Embryonic facial prominence (tissue), 1 donor: ENCODE measurements around the gene HRG.
"Not testable (repeated sequence)": the region's sequence is repeated elsewhere in the genome, so short reads cannot be mapped to it uniquely, and the experiment has no call there.

Source experiments
- DNase-seq: peaks from one replicate; pipeline ENCODE4 v3.0.0-alpha.2; 2016; ENCODE audit errors: extremely low spot score

HRG gene, protein sequence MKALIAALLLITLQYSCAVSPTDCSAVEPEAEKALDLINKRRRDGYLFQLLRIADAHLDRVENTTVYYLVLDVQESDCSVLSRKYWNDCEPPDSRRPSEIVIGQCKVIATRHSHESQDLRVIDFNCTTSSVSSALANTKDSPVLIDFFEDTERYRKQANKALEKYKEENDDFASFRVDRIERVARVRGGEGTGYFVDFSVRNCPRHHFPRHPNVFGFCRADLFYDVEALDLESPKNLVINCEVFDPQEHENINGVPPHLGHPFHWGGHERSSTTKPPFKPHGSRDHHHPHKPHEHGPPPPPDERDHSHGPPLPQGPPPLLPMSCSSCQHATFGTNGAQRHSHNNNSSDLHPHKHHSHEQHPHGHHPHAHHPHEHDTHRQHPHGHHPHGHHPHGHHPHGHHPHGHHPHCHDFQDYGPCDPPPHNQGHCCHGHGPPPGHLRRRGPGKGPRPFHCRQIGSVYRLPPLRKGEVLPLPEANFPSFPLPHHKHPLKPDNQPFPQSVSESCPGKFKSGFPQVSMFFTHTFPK

DNA sequence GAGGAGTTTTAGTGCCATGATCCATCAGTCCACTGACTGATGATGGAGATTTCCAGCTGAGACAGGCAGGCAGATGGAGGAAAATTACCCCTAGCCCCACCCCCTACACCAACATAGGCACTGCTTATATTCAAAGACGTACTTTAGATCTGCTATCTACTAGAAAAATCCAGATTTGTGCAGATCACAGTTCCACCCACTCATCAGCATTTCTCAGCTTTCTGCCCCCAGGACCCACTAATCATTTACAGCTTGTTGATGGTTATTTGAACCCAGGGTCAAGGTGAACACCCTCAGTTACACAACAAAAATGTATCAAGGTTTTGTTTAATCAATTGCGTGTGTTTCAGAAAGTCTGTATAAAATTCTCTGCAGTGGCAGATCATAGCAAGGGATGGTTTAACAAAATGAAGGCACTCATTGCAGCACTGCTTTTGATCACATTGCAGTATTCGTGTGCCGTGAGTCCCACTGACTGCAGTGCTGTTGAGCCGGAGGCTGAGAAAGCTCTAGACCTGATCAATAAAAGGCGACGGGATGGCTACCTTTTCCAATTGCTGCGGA lies at the start of gene HRG:
Gene HRG (plus strand): TSS at position 390 of the 564 bp plus-strand sequence. CDS start 18 bp downstream, at position 408.
- no peak for DNase-seq

DNA sequence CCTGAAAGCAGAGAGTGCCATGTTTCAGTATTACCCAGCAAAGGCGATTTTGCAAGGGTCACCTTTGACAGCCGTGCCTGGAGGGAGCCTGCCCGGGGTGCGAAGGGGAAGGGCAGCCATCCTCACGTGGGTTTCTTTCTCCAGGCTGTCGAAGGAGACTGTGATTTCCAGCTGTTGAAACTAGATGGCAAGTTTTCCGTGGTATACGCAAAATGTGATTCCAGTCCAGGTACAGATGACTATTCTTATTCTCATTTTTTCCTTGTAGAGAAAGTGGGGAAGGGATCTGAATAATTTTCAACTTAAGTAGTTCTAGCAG lies 49.6 kb upstream of the HRG start:
- DNase-seq = no peak

DNA sequence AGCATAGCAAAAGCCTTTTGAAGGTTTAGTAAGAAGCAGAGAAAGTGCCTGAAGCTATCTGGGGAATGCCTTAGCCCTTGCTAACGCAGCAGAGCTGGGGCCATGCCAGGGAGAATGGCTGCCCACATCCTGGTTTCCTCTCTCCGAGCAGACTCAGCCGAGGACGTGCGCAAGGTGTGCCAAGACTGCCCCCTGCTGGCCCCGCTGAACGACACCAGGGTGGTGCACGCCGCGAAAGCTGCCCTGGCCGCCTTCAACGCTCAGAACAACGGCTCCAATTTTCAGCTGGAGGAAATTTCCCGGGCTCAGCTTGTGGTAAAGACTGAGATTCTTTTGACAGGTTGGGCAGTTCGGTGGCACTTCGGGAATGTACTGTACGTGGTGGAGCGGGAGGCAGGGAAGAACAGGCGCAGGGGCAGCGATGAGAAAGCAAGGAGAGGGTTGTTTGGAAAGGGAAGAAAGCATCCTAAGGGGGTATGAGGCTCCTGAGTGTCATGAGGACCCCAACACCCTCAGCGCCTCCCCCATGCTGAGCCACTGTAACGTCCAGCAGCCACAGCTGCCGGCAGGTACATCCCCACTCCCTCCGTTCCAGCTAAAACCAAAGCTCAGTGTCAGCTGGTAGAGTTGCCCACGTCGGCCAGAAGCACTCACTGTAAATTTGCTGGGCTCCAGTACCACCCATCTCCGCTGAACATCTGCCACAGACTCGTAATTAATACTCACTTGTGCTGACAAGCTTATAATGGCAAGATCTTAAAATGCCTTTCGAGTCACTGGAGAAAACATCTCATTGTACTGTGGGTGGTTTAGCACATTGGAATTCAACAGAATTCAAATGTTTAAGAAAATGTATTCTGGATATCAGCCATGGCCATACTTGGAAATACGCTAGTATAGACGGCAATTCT lies 48.5 kb upstream of the HRG start:
- DNase-seq = peak; percentile 62

DNA sequence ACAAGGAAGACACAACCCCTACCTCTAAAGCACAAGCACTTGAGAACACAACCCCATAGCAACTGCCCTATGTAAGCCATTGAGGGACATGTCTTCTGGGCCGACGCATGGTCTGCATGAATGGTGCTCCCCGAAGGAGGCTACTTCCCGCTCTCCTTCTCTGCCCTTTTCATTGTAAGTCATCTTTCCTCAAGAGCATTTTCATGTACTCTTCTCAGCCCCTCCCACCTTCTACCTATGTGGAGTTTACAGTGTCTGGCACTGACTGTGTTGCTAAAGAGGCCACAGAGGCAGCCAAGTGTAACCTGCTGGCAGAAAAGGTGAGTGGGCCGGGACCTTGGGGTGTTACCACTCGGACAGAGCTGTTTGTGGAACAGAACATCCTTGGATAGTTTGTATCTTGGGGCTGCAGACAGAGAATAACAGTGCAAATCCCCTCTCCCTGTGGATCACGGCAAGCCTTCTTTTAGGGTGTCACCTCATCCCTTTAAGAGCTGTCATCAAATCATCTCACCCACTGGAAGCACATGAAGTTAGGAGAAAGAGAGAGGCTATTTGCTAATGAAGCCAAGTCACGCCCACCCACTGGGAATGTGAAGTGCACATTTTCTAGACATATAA lies 47.4 kb upstream of the HRG start:
- no peak for DNase-seq

DNA sequence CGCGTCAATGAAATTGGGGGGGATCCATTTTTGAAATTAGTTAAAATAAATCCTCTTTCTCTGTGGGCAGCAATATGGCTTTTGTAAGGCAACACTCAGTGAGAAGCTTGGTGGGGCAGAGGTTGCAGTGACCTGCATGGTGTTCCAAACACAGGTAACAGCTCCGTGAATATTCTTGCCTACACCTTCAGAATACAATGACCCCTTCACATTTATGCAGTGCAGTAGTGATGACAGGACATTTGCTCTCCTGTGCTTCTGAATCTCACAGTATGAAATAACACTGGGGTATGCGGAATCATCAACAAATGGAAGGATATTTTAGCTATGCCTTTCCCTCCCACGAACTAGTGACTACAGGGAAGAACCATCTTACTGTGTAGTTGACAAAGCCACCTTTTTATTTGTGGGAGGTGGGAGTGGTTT lies 46.0 kb upstream of the HRG start:
- no peak for DNase-seq

DNA sequence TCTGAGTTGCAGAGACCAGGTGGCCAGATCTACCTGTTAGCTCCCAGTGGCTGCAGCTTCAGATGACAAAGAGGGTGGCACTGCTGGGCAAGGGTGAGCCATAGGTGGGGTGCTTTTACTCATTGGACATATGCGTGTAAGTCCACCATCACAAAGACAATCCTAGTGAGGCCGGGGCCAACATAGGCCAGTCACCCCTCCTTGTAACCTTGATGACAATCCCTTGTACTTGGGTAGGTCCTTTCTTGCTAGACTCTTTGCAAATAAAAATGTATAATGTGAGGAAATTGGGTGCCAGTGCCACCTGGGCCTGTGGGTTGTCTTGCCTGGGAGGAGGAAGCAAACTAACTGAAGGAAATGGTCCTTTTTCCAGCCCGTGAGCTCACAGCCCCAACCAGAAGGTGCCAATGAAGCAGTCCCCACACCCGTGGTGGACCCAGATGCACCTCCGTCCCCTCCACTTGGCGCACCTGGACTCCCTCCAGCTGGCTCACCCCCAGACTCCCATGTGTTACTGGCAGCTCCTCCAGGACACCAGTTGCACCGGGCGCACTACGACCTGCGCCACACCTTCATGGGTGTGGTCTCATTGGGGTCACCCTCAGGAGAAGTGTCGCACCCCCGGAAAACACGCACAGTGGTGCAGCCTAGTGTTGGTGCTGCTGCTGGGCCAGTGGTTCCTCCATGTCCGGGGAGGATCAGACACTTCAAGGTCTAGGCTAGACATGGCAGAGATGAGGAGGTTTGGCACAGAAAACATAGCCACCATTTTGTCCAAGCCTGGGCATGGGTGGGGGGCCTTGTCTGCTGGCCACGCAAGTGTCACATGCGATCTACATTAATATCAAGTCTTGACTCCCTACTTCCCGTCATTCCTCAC lies 45.4 kb upstream of the HRG start:
- no peak for DNase-seq

DNA sequence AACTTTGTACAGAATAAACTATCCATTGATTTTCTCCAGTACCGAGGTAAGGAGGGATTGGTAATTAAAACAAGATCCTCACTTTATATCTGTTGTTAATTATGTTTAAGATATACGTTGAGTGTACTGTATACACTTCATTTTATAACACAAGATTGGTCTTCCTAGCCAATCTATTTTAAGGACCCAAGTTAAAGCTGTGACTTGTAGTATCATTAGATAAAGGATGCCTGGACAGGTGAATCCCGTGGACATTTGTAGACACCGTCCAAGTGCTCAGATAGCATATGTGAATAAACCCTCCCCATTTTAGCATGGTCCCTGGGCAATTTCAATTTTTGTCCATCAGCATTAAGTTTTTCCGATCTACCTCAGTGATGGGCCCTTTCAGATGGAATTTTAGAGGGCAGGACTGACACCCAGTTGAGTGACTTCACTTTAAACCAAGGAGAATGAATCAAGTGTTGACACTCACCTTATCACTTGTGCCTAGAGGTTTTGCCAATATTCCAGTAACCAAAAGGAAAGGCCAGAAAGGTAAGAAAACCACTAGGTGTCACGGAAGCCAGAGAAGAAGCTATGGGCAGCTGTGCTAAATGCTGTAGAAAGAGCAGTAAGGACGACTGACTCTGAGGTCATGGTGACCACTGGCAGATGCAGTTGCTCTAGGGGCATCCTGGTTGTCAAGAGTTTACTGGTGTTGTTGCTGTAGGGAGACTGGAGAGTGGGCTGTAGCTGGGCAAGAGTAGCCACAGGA lies 43.7 kb upstream of the HRG start:
- no peak for DNase-seq

DNA sequence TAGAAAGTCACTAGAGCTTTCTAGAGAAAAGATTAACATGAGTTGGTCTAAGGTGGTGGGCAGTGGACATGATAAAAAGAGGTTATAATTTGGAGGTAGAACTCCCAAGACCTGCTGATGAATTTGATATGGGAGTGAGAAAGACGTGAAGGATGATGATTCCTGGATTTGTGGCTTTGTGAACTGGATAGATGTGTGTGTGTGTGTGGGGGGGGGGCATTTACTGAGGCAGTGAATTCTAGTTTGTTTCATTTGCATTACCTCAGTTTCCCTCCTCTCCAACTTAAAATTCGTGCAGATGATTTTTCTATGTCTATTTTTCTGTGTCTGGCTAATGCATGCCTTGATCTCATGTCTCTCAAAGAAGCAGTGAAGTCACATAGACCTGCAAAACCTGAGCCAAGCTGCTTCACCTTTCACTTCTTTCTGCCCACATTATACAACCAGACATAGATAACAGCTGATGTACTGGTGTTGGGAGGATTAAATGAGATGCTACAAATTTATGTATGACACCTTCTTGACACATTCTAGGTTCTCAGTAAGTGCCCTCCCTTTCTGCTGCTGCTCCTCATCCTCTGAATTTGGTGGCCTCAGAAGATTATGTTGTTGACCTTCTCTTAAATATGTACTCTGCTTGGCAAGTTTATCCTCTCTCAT lies 43.0 kb upstream of the HRG start:
- no peak for DNase-seq

DNA sequence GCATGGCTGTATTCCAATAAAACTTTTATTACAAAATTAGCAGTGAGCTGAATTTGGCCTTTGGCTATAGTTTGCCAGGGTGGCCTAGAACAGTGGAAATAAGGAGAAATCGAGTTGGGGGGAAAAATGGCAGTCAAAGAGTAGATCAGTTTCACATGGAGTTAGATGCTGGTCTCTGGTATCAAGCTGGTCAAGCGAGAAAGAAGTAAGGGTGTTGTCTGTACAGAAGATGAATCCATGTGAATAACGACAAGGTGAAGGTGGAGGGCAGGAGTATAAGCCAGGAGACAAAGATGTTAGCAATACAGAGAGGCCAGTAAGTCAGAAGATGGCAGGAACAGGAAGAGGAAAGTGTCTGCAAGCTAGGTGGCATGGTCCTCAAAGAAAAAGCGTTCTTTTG lies 41.2 kb upstream of the HRG start:
- DNase-seq = no peak

DNA sequence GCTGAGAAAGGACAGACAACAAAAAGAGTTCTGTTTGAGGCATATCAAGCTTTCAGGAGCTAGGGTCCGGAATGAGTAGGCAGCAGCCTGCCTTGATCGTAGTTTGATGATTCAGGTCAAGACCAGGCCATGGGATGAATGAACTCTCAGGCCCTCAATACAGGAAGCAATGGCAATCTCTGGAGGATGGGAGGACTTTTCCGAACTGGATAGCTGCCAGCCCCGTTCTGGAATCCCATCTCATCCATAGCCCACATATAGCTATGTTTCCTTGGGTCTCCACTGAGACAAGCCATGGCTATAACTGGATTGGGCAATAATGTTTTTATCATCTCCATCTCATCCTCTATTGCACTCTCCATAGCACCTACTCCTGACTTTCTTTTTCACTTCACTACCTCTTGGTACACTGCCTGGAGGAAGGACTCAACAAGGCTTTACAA lies 40.2 kb upstream of the HRG start:
- no peak for DNase-seq

DNA sequence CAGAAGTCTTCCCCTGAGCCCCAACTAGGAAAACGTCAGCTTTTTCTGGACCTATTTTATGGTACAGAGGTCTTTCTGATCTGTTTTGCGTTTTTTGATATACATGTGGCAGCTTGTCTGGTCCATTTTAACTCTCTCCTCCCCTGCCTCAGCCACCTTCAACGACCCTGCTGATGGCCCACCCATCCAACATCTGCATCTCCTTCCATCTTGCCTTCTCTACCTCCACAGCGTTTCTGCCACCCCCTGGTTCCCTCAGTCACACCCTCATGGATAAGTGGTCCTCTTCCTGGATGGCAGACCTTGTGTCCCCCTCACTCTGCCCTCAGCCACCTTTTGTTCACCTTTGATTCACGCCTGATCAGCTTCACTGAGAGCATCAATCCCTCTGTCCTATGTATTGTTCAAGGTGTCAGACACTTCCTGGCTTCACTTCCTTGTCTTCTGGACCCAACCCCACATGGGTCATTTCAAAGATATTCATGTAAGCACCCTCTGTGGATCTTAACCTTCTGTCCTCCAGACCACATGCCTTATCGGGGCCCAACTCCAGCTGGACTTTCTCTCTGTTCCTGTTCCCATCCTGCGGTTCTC lies 39.5 kb upstream of the HRG start:
- DNase-seq = no peak

DNA sequence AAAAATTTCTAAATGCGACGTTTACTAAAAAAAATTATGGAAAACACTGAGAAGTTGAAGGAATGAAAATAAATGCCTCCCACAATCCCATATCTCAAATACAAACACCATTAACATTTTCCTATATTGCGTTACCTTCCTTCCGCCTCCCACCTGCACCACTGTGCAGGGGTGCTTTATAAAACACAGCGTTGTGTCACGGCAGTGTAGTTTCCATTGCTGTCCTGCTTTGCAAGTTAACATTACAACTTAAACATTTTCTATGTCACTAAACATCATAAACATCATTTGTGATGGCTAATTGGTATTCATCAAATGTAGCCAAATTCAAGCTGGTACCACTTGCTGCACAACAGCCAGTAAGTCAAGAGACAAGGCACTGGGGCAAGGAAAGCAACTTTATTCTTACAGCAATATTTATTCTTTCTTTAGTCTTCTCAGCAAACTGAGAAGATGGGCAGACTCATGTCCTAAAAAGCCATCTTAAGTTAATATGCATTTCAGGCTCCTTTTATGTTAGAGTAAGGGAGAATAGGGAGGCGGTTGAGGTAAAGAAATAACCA lies 37.9 kb upstream of the HRG start:
- DNase-seq = no peak

DNA sequence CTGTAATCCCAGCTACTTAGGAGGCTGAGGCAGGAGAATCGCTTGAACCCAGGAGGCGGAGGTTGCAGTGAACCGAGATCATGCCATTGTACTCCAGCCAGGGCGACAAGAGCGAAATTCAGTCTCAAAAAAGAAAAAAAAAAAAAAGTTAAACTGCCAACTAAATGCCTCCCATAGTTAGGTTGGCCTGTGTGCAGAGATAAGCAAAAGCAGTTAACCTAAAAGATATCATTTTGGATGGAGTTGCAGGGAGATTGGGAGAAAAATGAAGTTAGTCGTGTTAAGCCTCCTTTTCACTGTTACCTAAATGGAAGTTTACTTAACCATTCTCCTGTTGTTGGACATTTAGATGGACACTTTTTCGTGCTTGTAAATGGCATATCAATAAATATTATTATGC lies 37.1 kb upstream of the HRG start:
- DNase-seq = no peak

DNA sequence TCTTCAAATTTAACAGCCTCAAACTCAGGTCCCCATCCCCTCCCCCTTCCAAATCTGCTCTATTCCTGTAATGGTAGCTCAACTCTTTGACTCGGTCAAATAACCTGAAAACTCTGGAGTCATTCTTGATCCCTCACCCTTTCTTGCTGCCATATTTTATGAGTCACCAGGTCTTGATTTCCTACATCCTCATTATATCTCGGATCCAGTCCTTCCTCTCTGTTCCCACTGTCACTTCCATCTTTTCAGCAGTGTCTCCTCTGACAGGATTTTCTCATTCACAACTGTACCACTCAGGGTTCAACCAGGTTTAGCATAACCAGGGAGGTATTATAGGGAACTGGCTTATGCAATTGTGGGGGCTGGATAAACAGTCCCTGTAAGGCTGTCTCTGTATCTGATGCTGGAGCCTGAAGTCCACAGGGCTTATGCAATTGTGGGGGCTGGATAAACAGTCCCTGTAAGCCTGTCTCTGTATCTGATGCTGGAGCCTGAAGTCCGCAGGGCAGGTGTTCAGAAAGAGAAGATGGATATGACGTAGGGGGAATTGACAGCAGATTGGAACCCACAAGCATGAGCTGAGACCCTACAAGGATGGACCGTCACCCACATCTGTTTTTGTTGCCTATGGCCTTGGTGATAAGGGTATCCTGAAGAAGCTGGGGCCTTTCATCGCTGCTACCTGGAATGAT lies 34.7 kb upstream of the HRG start:
- DNase-seq = no peak

DNA sequence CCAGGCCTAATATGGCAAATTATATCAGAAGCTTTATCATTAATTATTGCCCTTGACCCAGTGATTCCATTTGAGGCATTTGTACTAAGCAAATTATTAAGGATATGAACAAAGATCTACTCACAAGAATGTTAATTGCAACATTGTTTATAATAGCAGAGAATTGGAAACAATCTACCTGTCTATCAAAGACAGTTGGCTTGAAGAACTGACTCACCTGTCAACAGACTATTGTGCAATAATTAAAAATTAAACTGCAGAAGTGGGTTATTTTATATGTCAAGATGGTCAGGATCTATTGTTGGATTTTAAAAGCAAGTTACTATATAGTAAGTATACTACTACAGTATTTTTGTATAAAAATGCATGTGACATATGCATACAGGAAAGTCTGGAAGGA lies 32.3 kb upstream of the HRG start:
- DNase-seq = no peak

DNA sequence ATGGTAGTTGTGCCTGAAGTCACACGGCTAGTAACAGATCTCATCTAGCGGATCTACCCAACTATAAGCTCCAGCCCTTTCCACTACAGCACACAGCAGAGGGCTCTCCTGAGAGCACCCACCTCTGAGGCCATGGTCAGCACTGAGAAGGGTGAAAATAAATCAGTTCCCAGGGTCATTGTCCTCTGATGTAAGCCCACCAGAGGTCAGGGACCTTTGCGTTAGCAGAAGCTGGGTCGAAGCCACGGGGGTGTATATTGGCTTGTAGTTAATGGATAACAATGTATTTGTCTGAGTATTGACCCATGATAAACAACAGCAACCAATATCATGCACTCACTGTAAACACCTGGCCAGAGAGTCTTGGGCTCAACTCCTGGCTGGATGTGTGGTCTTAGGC lies 31.6 kb upstream of the HRG start:
- DNase-seq = not testable (repeated sequence)

DNA sequence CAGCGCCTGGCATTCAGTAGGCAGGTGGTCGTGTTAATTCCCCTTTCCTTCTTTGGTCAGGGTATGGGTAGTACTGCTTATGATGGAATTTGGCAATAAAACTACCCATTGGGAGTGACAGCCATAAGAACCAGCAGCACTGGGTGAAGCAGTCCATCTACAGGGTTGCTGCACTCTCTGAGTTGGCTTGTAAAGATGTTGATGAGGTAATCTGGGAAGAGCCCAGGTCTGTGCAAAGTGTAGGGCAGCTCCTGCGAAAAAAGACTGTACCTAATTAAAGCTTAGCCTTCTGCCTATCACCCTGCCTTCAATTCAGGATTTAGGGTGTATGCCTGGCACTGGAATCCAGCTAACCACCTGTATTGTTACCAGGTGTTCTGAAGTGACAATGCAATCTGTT lies 30.3 kb upstream of the HRG start:
- no peak for DNase-seq

DNA sequence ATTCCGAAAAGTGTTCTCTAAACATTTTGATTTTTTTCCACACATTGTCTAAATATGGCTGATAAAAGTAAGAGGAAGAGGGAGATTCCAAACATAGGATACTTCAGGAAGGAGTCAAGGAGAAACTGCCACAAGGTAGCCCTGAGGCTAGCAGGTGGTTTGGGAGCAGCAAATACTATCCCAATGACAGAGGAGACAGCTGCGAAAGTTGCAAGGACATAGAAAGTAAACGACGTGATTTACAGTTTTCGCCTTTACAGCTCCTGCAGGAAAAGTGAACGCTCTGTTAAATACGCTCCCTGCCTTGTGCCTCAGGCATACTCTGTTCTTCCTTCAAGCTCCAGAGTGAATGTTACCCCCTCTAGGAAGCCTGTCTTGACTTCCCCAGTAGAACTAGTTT lies 29.3 kb upstream of the HRG start:
- DNase-seq = no peak
